HG03039 (cell line): ENCODE data around the gene JADE3.

Experiments used
- ATAC-seq: cut with Tn5 transposase; IDR thresholded peaks from one replicate; pipeline ENCODE4 v1.9.1; 2021; ENCODE audit warnings: mild to moderate bottlenecking, moderate library complexity; ENCODE audit not compliant: unreplicated experiment

The JADE3 gene

DNA sequence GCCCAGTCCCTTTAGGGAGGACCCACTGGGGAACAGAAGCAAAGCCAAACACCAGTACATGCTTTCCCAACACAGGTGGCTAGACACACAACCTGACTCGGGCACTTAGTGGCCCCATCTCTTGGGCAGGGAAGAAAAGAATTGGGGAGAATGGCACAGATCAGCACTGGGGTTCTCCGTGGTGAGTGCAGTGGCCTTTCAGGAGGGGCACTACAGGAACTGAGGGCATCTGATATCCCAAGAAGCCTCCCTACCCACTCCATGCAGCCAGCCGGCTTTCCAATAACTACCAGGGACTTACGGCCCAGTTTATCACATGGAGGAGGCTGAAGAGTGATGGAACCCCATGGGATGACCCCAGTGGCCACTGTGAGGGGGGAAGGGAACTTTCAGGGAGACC, 189.0 kb downstream of the JADE3 start:
- ATAC-seq = no peak
